Activated CD4-positive, alpha-beta T cell treated with anti-CD3 and anti-CD28 coated beads, Interleukin-2, amount 50 U/mL, for 48 hours (primary cell): Measurements from ENCODE around the gene TADA1.
A peak's percentile ranks its signal among the peaks of the same experiment; 100 is the strongest.

ENCODE experiments used
- DNase-seq, 2 experiments: peaks; one replicate each; pipeline ENCODE4 v3.0.0-alpha.2; 2020

The TADA1 gene, protein sequence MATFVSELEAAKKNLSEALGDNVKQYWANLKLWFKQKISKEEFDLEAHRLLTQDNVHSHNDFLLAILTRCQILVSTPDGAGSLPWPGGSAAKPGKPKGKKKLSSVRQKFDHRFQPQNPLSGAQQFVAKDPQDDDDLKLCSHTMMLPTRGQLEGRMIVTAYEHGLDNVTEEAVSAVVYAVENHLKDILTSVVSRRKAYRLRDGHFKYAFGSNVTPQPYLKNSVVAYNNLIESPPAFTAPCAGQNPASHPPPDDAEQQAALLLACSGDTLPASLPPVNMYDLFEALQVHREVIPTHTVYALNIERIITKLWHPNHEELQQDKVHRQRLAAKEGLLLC

DNA sequence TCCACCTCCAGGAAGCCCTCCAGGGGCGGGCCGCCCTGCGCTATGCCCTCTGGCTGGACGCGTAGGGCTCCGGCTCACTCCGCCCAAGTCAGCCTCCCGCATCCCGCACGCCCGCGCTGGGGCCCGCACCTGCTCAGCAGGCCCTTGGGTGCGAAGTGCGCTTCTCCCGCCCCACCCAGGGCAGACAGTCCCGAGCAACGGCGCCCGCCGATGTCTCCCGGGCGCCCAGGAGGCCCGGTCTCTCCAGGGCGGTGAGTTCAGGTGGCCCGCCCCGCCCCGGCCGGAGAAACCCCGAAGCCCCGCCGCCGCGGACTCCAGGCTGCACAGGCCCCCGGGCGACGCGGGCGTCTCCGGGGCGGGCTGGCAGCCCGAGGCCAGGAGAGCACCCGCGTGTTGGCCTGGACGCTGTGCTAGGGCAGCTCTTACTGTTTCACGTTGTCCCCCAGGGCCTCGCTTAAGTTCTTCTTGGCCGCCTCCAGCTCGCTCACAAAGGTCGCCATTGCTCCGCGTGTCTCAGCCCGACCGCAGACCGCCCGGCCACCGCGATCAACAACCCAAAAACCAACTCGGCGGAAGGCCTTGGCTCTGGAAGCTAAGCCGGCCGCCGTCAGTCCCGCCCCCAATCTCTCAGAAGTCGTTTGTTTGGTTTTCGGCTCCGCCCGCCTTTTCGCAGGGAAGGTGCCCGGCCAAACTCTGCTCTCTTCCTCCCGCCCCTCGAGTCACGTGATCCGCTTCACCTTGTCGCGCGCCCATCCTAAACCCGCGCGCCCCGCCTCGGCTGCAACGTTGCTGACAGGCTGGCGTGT is at the start of gene TADA1:
Gene TADA1 (minus strand): TSS at position 531 of the 806 bp plus-strand sequence. CDS start 31 bp downstream, at position 500.
- DNase-seq = peak; percentile 99

DNA sequence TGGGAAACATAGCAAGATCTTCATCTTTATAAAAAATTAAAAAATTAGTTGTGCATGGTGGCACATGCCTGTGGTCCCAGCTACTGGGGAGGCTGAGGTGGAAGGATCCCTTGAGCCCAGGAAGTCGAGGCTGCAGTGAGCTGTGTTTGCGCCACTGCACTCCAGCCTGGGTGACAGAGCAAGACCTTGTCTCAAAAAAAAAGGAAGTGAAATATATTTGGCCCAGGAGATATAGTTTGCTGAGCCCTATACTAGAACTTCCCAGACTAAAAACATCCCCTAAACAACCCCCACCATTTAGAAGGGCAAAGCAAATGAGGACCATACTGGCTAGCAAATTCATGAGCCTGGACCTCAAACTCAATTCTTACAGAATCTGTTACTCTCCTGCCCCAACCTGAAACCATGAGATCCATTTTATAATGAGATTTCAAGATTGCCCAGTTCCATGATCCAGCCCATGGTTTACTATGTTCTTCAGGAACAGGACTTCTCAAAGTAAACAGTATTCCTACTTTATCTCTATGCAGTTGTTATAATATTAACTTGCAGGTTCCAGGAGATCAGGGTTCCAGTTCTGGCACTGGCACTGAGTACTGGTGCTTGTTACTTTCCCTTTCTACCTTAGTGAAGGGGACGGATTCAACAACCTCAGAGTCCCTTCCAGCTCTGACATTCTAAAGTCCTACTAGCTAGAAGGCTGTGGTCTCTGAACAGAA is 48.9 kb upstream of the TADA1 start:
- no peak for DNase-seq

DNA sequence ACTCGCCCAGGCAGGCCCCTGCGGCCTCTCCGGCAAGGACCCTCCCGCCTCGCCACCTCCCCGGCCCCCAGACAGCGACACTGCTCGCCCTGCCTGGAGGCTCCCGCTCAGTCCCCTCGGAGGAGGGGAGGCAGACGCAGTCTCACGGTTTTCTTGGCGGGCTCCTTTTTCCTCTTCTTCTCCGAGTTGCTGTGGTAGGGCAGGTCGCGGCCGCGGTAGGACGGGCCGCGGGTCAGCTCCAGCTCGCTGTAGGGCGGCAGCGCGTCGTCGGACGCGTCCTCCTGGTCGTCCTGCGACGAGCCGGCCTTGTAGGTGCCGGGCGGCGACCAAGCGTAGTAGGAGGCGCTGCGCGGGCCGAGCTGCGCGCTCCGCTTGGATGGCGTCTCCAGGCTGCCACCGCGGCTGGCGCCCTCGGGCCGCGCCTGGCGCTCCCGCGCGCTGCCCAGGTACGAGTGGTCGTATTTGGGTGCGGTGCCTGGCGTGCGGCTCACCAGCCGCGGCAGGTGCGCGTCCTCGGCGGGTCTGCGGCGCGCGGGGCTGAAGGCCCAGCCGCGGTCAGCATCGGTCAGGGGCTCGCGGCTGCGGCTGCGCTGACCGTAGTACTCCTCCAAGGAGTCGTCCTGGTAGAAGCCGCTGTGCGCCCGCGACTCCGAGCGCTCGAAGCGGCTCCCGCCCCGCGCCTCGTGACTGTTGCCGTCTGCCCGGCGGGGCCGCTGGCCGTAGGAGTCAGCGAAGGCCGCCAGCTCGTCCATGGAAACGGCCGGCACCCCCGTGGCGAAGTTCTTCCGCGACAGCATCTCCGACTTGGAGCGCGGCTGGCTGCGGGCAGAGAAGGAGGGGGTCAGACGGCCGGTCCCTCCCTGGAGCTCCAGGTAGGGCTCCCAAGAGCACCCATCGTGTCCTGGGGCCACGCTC is 44.8 kb upstream of the TADA1 start:
- peak in 1 of 2 experiments; percentile 3 for DNase-seq

DNA sequence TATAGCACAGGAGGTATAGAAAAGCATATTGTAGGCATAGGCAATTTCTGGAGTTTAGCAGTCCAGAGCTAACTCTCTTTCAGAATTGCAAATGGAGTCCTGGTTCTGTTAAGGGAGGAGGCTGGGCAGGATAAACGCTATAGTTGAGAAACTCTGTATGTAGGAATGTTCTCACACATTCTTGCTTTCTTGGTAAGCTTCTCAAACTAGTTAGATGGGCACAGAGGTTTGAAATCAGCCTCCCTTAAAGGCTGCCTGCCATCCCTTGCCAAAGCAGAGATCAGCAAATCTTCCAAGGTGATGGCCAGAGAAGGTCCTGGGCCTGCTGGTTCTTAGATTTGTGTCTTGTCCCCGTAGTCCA is 42.9 kb upstream of the TADA1 start:
- DNase-seq = no peak

DNA sequence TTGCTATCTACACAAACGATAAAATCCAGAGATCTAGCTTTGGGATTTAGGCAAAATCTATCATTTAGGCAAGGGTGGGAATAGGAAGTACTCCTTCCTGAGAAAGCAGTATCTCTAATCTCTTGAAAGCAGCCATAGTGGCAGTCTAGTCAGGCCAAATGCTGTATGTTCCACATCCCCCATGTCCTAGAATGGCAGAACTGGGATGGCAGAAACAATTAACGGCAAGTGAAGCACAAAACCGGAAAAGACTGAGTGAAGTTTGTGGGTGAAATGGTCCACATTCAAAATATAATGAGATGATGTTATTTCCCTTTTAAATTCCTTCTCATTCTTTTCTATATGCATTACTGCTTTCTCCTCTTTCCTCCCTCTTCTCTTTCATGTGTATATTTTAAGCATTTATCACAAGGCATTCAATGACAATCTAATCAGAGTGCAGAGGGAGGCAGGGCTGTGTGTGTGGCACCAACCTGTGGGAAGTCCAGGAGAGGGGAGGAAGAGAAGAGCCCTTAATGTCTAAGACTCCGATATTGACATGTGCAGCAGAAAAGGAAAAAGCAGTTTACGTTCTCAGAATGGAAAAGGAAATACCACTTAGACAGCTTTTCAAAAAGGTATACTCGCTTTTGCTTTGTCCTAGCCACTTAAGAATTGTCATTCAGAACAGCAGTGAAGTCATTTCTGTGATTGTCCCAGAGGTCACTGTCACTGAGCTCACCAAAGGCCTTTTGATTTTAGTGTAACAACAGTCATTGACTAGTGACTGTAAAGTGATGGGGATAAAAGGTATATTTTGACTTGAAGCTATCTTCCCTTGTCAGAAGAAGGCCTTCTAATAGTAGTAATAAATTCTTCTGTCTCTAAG is 42.3 kb upstream of the TADA1 start:
- DNase-seq = no peak

DNA sequence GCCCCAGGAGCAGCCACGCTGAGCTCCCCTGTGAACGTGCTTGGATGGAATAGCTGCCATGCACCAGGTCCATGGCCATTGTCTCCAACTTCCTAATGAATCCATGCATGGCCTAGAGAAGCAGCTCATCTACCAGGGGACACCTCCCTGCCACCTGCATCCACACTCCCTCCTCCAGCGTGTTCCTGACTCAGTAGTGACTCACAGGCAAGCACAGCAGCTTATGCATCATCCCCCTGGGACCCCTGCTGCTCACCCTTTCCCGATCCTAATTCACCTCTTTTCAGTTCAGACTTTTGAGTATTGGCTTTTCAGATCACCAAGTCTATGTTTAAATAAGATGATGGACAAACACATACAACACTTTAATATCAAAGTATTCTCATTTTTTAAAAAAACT is 39.9 kb upstream of the TADA1 start:
- DNase-seq = no peak

DNA sequence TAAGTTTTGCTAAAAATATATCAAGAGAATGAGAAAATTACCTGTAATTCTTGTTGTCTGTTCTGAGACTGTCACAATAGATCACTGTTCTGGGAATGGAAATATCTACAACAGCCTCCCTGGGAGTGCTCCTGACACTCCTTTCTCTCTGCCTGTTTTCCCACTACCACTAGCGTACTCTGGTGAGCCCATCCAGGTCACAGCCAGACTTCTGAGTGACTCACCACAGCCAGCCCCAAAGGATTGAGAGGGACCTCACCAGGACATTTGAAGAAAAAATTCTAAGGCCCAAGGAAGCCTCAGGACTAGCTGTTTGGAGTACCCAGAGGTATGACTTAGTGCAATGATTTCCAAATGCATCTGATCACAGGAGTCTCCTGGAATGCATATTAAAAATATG is 39.0 kb upstream of the TADA1 start:
- DNase-seq = no peak

DNA sequence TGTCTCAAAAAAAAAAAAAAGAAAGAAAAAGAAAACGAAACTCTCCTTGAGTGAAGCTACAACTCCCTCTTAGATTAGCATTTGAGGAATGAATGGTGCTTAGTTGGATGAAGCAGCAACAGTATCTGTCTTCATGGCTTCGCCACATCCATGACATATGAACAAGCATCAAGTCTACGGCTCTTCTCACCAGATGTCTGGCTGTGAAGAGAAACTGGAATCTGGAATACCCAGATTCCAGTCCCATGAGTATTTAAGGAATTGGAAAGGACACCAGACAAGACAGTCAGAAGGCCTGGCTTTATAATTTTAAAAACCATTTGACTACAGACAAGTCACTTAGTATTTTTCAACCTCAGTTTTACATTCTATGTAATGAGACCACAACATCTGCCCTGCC is 38.0 kb upstream of the TADA1 start:
- DNase-seq = no peak

DNA sequence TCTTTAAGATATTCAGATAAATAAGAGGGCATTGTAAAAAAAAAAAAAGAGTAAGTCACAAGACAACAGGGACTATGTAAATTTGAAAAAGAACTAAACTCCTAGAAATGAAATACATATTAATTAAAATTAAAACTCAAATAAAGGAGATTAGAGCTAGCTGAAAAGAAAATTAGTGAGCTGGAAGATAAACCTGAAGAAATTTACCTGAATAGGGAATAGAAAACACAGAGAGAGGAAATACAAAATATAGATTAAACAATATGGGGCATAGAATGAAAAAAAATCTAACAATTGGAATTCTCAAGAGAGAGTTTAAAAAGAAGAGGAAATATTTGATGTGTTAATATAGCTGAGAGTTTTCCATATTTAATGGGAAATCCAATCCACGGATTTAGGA is 35.6 kb upstream of the TADA1 start:
- DNase-seq = no peak

DNA sequence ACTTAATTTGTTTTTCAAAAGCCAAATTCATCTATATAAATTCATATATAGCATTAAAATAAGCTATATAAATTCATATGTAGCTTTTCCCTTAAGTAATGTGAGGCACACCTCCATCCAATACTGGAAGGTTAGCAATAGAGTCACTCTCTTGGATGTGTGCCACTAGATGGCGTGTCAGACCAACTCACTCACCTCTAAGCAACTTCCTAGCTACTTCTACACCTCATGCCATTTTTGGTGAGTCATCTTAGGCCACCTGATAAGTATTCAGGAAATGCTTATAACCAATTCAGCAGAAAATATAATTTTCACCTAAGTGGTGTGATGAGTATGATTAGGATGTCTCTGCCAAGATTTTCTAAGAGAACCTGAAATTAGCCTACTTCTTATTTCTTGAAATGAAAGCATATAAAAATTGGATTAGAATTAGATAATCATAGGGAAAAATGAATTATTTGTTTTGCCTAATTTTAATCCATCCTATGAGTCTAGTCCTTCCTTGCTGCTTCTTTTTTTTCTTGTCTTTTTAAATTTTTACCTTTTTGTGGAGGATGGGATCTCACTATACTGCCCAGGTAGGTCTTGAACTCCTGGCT is 34.4 kb upstream of the TADA1 start:
- peak; percentile 71 to 80 for DNase-seq

DNA sequence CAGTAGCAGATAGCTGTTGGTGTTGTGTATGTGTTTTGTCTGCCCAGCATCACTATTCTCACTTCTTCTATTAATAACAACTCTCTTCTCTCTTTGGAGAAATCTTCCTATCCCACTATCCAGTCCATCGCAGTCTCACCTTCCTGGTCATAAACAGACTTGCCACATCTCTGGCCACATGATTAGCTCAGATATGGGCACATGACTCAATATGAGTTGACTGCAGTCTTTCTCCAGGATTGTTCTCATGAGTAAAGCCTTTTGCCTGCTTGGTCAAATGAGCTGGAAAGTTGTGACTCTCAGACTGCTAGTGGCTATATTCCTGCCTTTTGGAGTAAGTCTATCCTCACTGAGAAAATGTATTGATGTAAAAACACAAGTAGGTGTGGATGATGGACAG is 32.9 kb upstream of the TADA1 start:
- no peak for DNase-seq

DNA sequence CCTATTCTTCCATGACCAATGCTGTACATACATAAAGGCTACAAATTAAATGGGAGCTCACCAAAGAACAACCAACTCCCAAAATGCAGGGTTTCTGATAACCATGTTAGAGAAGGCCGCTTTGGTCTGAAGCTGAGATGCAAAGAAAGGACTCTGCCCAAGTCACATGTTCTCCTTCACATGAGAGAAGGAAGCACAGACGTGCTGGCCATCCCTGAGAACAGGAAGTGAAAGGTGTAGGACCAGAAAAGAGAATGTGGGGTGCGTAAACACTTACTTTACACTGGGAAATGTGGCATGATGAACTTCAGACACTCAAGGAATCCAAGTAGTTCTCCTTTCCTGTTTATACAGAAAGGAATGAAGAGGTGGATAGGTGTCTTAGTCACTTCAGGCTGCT is 31.7 kb upstream of the TADA1 start:
- no peak for DNase-seq

DNA sequence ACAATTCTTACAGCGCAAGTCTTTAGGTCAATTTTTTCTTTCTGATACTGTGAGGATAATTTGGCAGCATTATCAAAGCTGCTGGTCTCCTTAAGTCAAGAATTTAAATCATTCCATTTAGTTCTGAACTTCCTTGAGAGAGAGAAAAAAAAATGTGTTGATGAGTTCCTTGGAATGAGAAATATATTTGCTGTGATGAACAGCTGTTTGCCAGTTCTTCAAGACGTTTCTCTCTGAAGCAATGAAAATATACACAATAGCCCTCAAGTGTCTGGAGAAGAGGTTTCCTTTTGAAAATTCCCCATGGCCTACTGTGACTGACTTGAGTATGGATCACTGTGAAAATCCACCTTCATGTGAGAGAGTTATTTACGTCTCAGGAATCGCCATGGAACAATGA is 31.0 kb upstream of the TADA1 start:
- DNase-seq = no peak

DNA sequence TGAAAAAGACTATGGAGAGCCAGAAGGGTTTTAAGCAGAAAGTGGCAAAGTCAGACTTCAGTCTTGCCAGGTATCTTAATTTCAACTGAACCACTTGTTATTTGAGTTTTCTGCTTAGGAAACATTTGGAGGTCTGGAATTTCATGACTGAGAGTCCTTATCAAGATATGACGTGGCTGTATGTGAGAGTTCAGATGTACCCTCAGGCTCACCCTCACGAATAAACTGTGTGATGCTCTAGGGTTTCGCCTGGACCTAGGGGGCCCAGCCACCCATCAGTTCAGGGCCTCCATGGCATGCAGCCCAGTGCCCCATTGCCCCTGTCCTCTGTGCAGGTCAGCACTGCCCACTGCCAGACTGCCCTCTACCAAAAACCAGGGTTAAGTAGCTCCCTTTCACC is 30.6 kb upstream of the TADA1 start:
- DNase-seq = no peak

DNA sequence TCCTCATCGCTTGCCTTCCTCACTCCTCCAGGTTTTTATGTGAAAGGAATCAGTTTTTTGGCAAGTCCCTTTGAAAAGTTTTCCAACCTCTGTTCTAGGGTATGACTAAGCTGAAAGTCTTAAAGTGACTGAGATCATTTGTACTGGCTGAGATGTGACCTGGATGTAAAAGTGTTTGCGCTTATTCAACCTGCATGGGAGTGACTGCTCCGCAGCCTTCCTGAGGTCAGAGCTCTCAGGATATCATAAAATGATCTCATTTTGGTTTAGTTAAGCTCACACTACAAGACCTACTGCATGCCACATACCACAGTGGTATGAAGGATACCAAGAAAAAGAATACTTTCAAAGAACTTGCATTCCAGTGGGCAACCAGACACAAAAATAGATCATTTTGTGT is 29.8 kb upstream of the TADA1 start:
- DNase-seq = peak in 1 of 2 experiments; percentile 10

DNA sequence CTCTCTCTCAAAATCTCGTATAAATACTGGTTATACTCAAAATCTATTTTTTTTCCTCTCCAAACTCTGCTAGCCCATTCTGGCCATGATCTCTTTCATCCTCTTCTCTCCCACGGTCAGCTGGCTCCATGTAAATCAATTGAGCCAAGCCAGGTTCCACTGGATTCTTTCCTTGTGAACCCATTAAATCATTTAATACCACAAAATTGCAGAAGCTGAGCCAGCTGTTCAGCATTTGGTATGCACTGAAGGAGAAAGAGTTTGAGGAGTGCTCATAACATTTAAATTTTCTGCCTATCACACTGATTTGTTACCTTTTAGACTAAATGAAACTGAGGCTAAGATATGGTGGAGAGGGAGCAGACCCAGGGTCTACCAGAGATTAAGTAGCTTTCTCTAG is 29.1 kb upstream of the TADA1 start:
- no peak for DNase-seq

DNA sequence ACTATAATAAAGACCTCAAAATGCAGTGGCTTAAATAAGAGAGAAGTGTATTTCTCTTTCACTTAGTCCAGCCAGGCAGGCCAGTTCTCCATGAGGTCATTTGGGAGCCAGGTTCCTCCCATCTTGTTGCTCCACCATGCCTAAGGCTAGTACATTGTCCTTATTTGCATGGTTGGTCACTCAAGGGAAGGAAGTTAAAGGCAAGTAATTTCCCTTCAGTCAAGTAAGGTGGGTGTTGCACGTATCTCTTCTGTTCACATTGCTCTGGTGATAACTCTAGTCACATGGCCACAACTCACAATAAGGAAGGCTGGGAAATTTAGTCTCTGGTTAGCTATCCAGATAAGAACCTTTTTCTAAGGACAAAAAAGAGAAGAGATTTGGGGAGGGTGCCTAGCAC is 27.2 kb upstream of the TADA1 start:
- no peak for DNase-seq

DNA sequence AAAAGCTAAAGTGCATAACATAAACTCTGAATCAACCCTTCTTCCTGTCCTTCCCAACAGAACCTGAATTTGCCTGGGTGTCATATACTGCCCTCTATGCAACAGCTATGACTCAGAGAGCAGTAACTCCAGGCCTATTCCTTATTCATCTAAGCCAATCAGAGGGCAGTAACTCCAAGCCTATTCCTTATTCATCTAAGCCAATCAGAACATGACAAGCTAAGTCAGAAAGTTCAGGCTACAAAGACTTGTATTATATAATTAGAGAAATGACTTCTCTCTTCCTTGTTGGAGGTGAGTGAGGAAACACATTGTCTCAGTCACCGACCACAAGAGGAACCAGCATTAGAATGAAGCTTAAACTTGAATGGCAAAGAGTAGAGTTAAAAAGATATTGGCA is 26.2 kb upstream of the TADA1 start:
- DNase-seq = no peak

DNA sequence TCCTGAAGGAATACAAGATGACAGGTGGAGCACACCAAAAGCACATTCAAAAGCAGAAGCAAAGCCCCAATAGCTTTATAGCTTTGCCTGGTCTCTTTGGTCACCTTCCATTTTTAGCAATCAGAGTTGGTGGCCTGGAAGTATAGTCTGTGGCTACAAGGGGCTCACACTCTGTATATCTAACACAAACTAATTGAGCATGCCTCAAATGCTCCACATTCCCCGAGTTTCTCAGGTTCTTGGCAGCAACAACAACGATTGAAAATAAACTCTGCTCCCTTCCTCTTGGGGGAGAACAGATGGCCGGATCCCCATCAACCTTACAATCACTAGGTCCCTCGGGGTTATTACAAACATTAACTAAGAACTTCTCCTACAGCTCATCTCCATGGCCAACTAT is 24.9 kb upstream of the TADA1 start:
- no peak for DNase-seq

DNA sequence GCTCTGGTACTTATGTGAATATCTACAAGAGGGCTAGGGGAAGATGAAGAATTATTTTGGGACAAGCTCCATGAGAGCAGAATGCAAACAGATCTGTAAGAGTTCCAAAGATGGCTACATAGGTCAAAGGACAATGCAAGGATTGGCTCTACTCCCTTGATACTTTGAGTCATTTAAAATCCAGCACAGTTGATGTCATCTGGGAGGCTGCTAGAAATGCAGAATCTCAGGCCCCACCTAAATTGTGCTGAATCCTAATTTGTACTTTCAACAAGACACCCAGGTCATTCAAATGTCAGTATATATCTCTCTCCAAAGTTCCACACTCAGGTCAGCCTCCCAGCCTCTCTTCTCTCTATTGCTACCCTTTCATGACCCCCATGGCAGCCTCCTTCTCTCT is 23.7 kb upstream of the TADA1 start:
- no peak for DNase-seq

DNA sequence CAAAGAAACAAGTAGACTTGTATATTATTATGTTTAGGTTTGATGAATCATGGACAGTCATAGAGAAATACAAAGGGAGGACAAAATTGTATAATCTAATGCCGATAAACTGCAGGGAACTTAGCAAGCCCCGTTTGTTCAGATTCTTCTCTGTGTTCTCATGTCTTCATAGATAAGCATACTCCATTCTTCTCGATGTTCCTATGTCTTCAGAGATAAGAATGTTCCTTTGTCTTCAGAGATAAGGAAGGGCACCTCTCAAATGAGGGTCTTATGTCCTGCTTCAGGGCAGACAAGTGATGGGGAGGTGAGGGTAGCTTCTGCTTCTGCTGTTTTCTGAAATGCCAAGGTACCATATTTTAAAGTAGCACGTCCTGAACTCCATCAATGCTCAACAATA is 19.7 kb upstream of the TADA1 start:
- no peak for DNase-seq
